GM18907 (cell line): ENCODE measurements around the gene DPYSL4.
"Not testable (repeated sequence)": the region's sequence is repeated elsewhere in the genome, so short reads cannot be mapped to it uniquely, and the experiment has no call there.

Experiments used
- ATAC-seq: cut with Tn5 transposase; IDR thresholded peaks from one replicate; pipeline ENCODE4 v1.9.1; 2021; ENCODE audit warnings: mild to moderate bottlenecking, moderate library complexity; ENCODE audit not compliant: unreplicated experiment

DPYSL4 gene

GRCh38 chr10:132149271-132149670 lies 37.5 kb upstream of the DPYSL4 start:
- ATAC-seq: no peak

GRCh38 chr10:132149917-132150316 lies 36.8 kb upstream of the DPYSL4 start:
- no peak for ATAC-seq

- no peak for ATAC-seq
Measured at GRCh38 chr10:132150777-132151176, 36.0 kb upstream of the DPYSL4 start.

- ATAC-seq: no peak
Measured at GRCh38 chr10:132151286-132151950, 35.3 kb upstream of the DPYSL4 start.

GRCh38 chr10:132151951-132152505 lies 34.7 kb upstream of the DPYSL4 start:
- no peak for ATAC-seq

GRCh38 chr10:132152896-132153580 lies 33.7 kb upstream of the DPYSL4 start:
- ATAC-seq: no peak

- ATAC-seq: no peak
Measured at GRCh38 chr10:132153616-132154217, 33.0 kb upstream of the DPYSL4 start.

GRCh38 chr10:132154440-132154839 lies 32.3 kb upstream of the DPYSL4 start:
- no peak for ATAC-seq

- ATAC-seq: no peak
Measured at GRCh38 chr10:132154931-132155330, 31.8 kb upstream of the DPYSL4 start.

- ATAC-seq: no peak
Measured at GRCh38 chr10:132155723-132156381, 30.9 kb upstream of the DPYSL4 start.

- no peak for ATAC-seq
Measured at GRCh38 chr10:132156382-132156781, 30.4 kb upstream of the DPYSL4 start.

- no peak for ATAC-seq
Measured at GRCh38 chr10:132157101-132157500, 29.6 kb upstream of the DPYSL4 start.

- ATAC-seq: no peak
Measured at GRCh38 chr10:132158122-132158741, 28.5 kb upstream of the DPYSL4 start.

GRCh38 chr10:132158823-132159222 lies 27.9 kb upstream of the DPYSL4 start:
- no peak for ATAC-seq

GRCh38 chr10:132159302-132160230 lies 27.2 kb upstream of the DPYSL4 start:
- ATAC-seq: not testable (repeated sequence)

GRCh38 chr10:132160231-132160630 lies 26.5 kb upstream of the DPYSL4 start:
- not testable (repeated sequence) for ATAC-seq

GRCh38 chr10:132160834-132161622 lies 25.7 kb upstream of the DPYSL4 start:
- ATAC-seq: not testable (repeated sequence)

GRCh38 chr10:132162021-132162531 lies 24.7 kb upstream of the DPYSL4 start:
- peak; percentile 42 for ATAC-seq
